Esophagus muscularis mucosa (tissue), 4 donors: ENCODE results near the gene NQO1. TPM values are rescaled to one million over a fixed set of nuclear protein-coding genes. Genes with fewer than 3 reads are reported as not detected.

Source experiments
- DNase-seq: peaks from one replicate; pipeline ENCODE4 v3.0.0-alpha.2; 2017; ENCODE audit errors: extremely low spot score
- H3K27ac ChIP-seq, 4 donors: fragments of 200-600 bp; sonication (generic); replicated peaks in 1 of 4; 1 replicate in 3 of 4; 2 replicates in 1 of 4; pipeline ENCODE4 v1.5.1; 2016 to 2019; ENCODE audit warnings: mild to moderate bottlenecking in 1 of 4
- H3K27me3 ChIP-seq, 4 donors: fragments of 200-600 bp; sonication (generic); one replicate each; pipeline versions ENCODE4 v1.5.1 to v1.6.0; 2016 to 2019
- H3K36me3 ChIP-seq, 4 donors: fragments of 200-600 bp; sonication (generic); one replicate each; pipeline ENCODE4 v1.5.1; 2016 to 2019
- H3K4me1 ChIP-seq, 4 donors: fragments of 200-600 bp; sonication (generic); one replicate each; pipeline ENCODE4 v1.5.1; 2016 to 2019
- H3K4me3 ChIP-seq, 4 donors: fragments of 200-600 bp; sonication (generic); 1 replicate in 2 of 4; 2 replicates in 2 of 4; pipeline ENCODE4 v1.5.1; 2016 to 2019; ENCODE audit warnings: mild to moderate bottlenecking in 4 of 4, moderate library complexity in 1 of 4
- H3K9me3 ChIP-seq, 4 donors: fragments of 200-600 bp; sonication (generic); 1 replicate in 3 of 4; 2 replicates in 1 of 4; pipeline ENCODE4 v1.5.1; 2016 to 2019
- EP300 ChIP-seq: sonication (generic); formaldehyde crosslinking; IDR thresholded peaks from one replicate; pipeline ENCODE4 v1.6.1; 2017; ENCODE audit warnings: antibody characterized with exemption
- POLR2A ChIP-seq: fragments of 450-650 bp; IDR thresholded peaks from one replicate; pipeline ENCODE4 v1.6.1; 2017; ENCODE audit warnings: antibody characterized with exemption, moderate library complexity, mild to moderate bottlenecking, low read depth
- POLR2AphosphoS5 ChIP-seq, 2 donors: sonication (generic); formaldehyde crosslinking; IDR thresholded peaks; one replicate each; pipeline ENCODE4 v1.6.1; 2017; ENCODE audit warnings: antibody characterized with exemption in 2 of 2
- WGBS: methylation state at CpG from one replicate; pipeline ENCODE4 v1.1.5; 2018; 5-methylcytosine and 5-hydroxymethylcytosine counted together
- intact Hi-C: fragments of 100-400 bp; cut with DNase I; formaldehyde crosslinking; loops from one replicate; pipeline ENCODE4 v1.15.1; 2023
- total RNA-seq, 4 donors: library from RNA; depleted of rRNA; stranded (reverse); fragments of >200 nt; gene quantifications; one replicate each; pipeline versions ENCODE4 v1.1.0 to v1.2.1, GENCODE V29; 2016
- TF ChIP-seq, protein P1 (sequence below), 3 experiments: fragments of 200-600 bp in 2 of 3; fragments of 450-650 bp in 1 of 3; sonication (generic) in 2 of 3; IDR thresholded peaks; one replicate each; pipeline ENCODE4 v1.5.1; 2017 to 2019; ENCODE audit warnings: antibody characterized with exemption in 3 of 3, mild to moderate bottlenecking in 2 of 3, moderate library complexity in 1 of 3

Gene NQO1
- total RNA-seq, 4 donors from 2014 or later = 54.5 to 114 (median 96.3) TPM

GRCh38 chr16:69769404-69769803 is 43.0 kb upstream of the NQO1 start:
- no peak for TF ChIP-seq EP300
- TF ChIP-seq, protein P1, sequence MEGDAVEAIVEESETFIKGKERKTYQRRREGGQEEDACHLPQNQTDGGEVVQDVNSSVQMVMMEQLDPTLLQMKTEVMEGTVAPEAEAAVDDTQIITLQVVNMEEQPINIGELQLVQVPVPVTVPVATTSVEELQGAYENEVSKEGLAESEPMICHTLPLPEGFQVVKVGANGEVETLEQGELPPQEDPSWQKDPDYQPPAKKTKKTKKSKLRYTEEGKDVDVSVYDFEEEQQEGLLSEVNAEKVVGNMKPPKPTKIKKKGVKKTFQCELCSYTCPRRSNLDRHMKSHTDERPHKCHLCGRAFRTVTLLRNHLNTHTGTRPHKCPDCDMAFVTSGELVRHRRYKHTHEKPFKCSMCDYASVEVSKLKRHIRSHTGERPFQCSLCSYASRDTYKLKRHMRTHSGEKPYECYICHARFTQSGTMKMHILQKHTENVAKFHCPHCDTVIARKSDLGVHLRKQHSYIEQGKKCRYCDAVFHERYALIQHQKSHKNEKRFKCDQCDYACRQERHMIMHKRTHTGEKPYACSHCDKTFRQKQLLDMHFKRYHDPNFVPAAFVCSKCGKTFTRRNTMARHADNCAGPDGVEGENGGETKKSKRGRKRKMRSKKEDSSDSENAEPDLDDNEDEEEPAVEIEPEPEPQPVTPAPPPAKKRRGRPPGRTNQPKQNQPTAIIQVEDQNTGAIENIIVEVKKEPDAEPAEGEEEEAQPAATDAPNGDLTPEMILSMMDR (IDR thresholded peaks at IDR 0.05) = no peak
- TF ChIP-seq POLR2AphosphoS5 (IDR thresholded peaks at IDR 0.05) = no peak
- TF ChIP-seq POLR2A = no peak
- H3K27ac ChIP-seq = no peak overlapping the region
- no peaks in the 10 kb centered on the region for H3K36me3 ChIP-seq
- intact Hi-C loops = no loop called here
- H3K9me3 ChIP-seq = no peaks in the 10 kb centered on the region
- no peak for DNase-seq
- 41% methylated on average over 2 of the region's 2 CpGs for WGBS
- H3K27me3 ChIP-seq = no peaks in the 10 kb centered on the region
- H3K4me3 ChIP-seq = no peak overlapping the region
- peaks cover 0 to 12% (median 6%) of the 10 kb centered on the region in 4 donors for H3K4me1 ChIP-seq

- intact Hi-C loops = no loop called here
- H3K9me3 ChIP-seq = no peaks in the 10 kb centered on the region
- WGBS = 84% methylated on average over 6 of the region's 6 CpGs
- no peak overlapping the region for H3K27ac ChIP-seq
- H3K36me3 ChIP-seq = no peaks in the 10 kb centered on the region
- DNase-seq = no peak
- peaks cover 3 to 15% (median 9%) of the 10 kb centered on the region in 4 donors for H3K4me1 ChIP-seq
- H3K4me3 ChIP-seq = no peak overlapping the region
- no peaks in the 10 kb centered on the region for H3K27me3 ChIP-seq
- TF ChIP-seq POLR2A = no peak
- TF ChIP-seq EP300 = no peak
- TF ChIP-seq, protein P1 (IDR thresholded peaks at IDR 0.05) = no peak
- no peak for TF ChIP-seq POLR2AphosphoS5 (IDR thresholded peaks at IDR 0.05)
These were observed 42.3 kb upstream of the NQO1 start for GRCh38 chr16:69768666-69769065.

DNA sequence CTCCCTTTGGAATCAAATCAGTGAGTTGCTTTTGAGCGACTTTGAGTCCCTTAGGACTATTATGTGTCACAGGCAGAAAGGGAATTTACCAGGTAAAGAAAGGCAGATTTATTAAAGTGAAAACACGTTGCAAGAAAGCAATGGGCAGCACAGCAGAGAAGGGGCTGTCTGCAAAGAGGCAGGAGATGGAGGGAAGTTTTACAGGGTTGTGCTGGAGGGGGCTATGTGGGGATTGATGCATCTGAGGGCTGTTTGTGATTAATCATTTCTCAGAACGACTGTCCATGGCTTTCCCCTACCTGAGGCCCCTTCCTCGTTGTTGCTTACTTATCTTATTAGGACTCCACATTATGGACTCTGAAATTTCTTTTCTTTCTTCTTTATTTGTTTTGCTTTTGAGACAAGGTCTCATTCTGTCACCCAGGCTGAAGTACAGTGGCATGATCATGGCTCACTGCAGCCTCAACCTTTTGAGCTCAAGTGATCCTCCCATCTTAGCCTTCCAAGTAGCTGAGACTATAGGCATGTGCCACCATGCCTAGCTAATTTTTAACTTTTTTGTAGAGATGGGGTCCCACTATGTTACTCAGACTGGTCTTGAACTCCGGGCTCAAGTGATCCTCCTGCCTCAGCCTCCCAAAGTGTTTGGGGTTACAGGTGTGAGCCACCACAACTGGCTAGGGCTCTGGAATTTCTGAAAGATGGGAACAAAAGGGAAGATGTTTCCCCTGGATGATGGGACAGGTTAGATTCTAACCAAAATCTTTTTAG is 41.3 kb upstream of the NQO1 start:
- intact Hi-C loops = no loop called here

DNA sequence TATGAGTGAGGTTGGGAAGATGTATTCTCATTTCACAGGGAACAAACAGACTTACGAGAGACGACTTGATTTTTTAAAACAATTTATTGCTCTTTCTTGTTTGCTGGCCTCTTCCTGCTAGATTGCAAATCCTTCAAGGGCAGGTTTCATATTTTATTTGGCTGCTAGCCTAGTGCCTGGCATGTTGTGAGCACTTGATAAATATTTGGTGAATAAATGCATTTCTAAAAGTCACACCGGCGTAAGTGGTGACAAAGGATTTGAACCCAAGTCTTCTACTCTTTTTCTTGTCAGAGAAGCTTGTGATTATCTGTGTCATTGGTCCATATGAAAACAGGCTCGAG is 37.2 kb upstream of the NQO1 start:
- Histone ChIP-seq H3K27me3 (no peaks in the 10 kb centered on the region), H3K4me1 (peaks cover 2 to 21% (median 18%) of the 10 kb centered on the region in 4 donors), H3K4me3 (peak overlapping the region in 2 of 4 donors; percentile 92 to 98), H3K9me3 (no peaks in the 10 kb centered on the region), H3K36me3 (no peaks in the 10 kb centered on the region), H3K27ac (peak overlapping the region; percentile 84 to 91 (median 90))
- intact Hi-C loops = no loop called here
- TF ChIP-seq POLR2A = no peak
- no peak for TF ChIP-seq EP300
- no peak for TF ChIP-seq POLR2AphosphoS5 (IDR thresholded peaks at IDR 0.05)
- TF ChIP-seq, protein P1 (IDR thresholded peaks at IDR 0.05) = no peak
- no peak for DNase-seq
- WGBS = 56% methylated on average over 5 of the region's 5 CpGs

More for the DNA sequence above, 41.3 kb upstream of the NQO1 start:
- no peaks in the 10 kb centered on the region for H3K36me3 ChIP-seq
- no peaks in the 10 kb centered on the region for H3K9me3 ChIP-seq
- no peak overlapping the region for H3K4me3 ChIP-seq
- 88% methylated on average over 5 of the region's 5 CpGs for WGBS
- H3K27me3 ChIP-seq = no peaks in the 10 kb centered on the region
- peaks cover 5 to 17% (median 12%) of the 10 kb centered on the region in 4 donors for H3K4me1 ChIP-seq
- H3K27ac ChIP-seq = no peak overlapping the region
- DNase-seq = no peak
- TF ChIP-seq, protein P1 (IDR thresholded peaks at IDR 0.05) = no peak
- TF ChIP-seq POLR2AphosphoS5 (IDR thresholded peaks at IDR 0.05) = no peak
